Measurements from ENCODE around the gene ARID3C.

GRCh38 chr9:34662526-34663302 lies 33.8 kb upstream of the ARID3C start, which contains the start of gene CCL27:
- no peak for TF ChIP-seq CTCF (IDR thresholded peaks at IDR 0.05; ENCODE audit: poor library complexity)
- no peak for TF ChIP-seq EZH2 (IDR thresholded peaks at IDR 0.05; ENCODE audit: borderline replicate concordance)
- TF ChIP-seq EZH2phosphoT487 (IDR thresholded peaks at IDR 0.05; ENCODE audit: low read depth, severe bottlenecking, unreplicated experiment), result no peak
